Right atrium auricular region (tissue), 2 donors: Measurements from ENCODE around the gene RB1. TPM values are rescaled to one million over a fixed set of nuclear protein-coding genes. Genes with fewer than 3 reads are reported as not detected.

Experiments
- DNase-seq: peaks from one replicate; pipeline ENCODE4 v3.0.0-alpha.2; 2019; ENCODE audit warnings: low spot score
- H3K27ac ChIP-seq, 2 donors: fragments of 200-600 bp; sonication (generic); 1 replicate in 1 of 2; 2 replicates in 1 of 2; pipeline ENCODE4 v1.5.1; 2016 to 2019
- H3K27me3 ChIP-seq, 2 donors: fragments of 200-600 bp; sonication (generic); one replicate each; pipeline versions ENCODE4 v1.5.1 to v1.6.0; 2017 to 2019
- H3K36me3 ChIP-seq: fragments of 200-600 bp; sonication (generic); one replicate; pipeline ENCODE4 v1.5.1; 2016
- H3K4me1 ChIP-seq, 2 donors: fragments of 200-600 bp; sonication (generic); one replicate each; pipeline versions ENCODE4 v1.5.1 to v1.6.0; 2017 to 2019
- H3K4me3 ChIP-seq, 2 donors: fragments of 200-600 bp; sonication (generic); 1 replicate in 1 of 2; 2 replicates in 1 of 2; pipeline ENCODE4 v1.5.1; 2017 to 2019; ENCODE audit warnings: mild to moderate bottlenecking in 1 of 2, moderate library complexity in 1 of 2
- H3K9me3 ChIP-seq, 2 donors: fragments of 200-600 bp; sonication (generic); one replicate each; pipeline ENCODE4 v1.5.1; 2019
- total RNA-seq, 2 donors: library from RNA; depleted of rRNA; stranded (reverse); fragments of >200 nt; gene quantifications; one replicate each; pipeline ENCODE4 v1.1.0, GENCODE V29; 2016
- TF ChIP-seq, protein P1 (sequence below), 2 donors: fragments of 200-600 bp; sonication (generic); IDR thresholded peaks; one replicate each; pipeline ENCODE4 v1.5.1; 2019; ENCODE audit warnings: antibody characterized with exemption in 2 of 2

RB1 gene
- total RNA-seq, 2 donors from 2014 or later, result 24.3 to 27.1 TPM

DNA sequence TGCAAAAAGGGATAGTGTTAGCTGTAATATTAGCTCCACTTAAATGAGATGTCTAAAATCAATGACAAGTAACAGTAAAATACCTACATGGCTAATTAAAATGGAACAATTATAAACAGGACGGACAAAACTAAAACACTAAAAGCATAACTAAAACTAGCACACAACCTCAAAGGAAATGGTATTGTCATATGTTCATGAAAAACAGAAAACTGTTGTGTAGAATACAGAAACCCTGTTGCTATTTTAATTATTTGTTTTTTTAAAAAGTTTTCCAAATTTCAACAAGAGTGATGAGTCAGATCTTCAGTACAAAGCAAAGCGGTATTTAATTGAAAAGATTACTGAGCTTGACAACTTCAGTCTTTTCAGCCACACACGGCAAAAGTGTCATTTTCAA, 225.2 kb downstream of the RB1 start:
- Histone ChIP-seq H3K4me3 (no peak overlapping the region), H3K27me3 (no peaks in the 10 kb centered on the region), H3K4me1 (peaks cover 0 to 34% of the 10 kb centered on the region in 2 donors), H3K27ac (no peak overlapping the region), H3K36me3 (no peaks in the 10 kb centered on the region), H3K9me3 (no peaks in the 10 kb centered on the region)
- no peak for DNase-seq
- TF ChIP-seq, protein P1, sequence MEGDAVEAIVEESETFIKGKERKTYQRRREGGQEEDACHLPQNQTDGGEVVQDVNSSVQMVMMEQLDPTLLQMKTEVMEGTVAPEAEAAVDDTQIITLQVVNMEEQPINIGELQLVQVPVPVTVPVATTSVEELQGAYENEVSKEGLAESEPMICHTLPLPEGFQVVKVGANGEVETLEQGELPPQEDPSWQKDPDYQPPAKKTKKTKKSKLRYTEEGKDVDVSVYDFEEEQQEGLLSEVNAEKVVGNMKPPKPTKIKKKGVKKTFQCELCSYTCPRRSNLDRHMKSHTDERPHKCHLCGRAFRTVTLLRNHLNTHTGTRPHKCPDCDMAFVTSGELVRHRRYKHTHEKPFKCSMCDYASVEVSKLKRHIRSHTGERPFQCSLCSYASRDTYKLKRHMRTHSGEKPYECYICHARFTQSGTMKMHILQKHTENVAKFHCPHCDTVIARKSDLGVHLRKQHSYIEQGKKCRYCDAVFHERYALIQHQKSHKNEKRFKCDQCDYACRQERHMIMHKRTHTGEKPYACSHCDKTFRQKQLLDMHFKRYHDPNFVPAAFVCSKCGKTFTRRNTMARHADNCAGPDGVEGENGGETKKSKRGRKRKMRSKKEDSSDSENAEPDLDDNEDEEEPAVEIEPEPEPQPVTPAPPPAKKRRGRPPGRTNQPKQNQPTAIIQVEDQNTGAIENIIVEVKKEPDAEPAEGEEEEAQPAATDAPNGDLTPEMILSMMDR (IDR thresholded peaks at IDR 0.05), result no peak

DNA sequence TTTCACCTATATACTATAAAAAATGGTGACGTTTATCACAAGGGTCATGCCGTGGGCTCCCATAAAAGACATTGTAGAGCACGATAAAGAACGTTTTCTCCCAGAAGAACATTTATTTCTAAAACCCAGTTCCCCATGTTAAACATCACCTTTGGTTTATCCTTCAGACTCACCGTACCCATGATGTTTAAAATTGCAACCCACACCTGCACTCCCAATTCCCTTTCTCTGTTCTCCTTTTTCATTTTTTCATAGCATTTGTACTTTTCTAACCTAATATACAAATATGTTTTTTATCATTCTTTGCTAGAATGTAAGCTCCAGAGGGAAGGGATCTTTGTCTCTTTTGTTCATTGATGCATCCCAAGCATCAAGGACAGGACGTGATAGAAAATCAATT, 227.3 kb downstream of the RB1 start:
- Histone ChIP-seq H3K4me1 (peaks cover 0 to 37% of the 10 kb centered on the region in 2 donors), H3K27ac (peak overlapping the region in 1 of 2 donors; percentile 98), H3K27me3 (no peaks in the 10 kb centered on the region), H3K9me3 (no peaks in the 10 kb centered on the region), H3K4me3 (no peak overlapping the region), H3K36me3 (no peaks in the 10 kb centered on the region)
- TF ChIP-seq, protein P1 (IDR thresholded peaks at IDR 0.05), result no peak
- DNase-seq, result no peak

Other genes with a start within 250 kb of the RB1 start
- gene MED4, start 208.6 kb upstream of the RB1 start, total RNA-seq, result 10 to 100 TPM; 35.7 to 39.5 TPM
- 100 to 1,000 TPM; 495 to 570 TPM for gene ITM2B, start 70.5 kb upstream of the RB1 start, total RNA-seq
- gene LPAR6, start 109.4 kb downstream of the RB1 start, total RNA-seq, result 1 to 10 TPM; 6.1 to 9.3 TPM
- gene RCBTB2, start 229.3 kb downstream of the RB1 start, total RNA-seq, result 10 to 100 TPM in 1 of 2 donors, 1 to 10 TPM in 1; 5.2 to 13.4 TPM